Measurements from ENCODE around the gene IMPG2.

The IMPG2 gene

GRCh38 chr3:101230618-101231017 is 89.8 kb downstream of the IMPG2 start:
- DNase-seq: no peak

GRCh38 chr3:101229681-101230080 is 90.7 kb downstream of the IMPG2 start:
- no peak for DNase-seq

- no peak for DNase-seq
These were observed 91.9 kb downstream of the IMPG2 start for GRCh38 chr3:101228441-101228840.

- DNase-seq: no peak
These were observed 95.6 kb downstream of the IMPG2 start for GRCh38 chr3:101224739-101225138.

- no peak for DNase-seq
These were observed 97.4 kb downstream of the IMPG2 start for GRCh38 chr3:101223016-101223415.

- no peak for DNase-seq
These were observed 100.4 kb downstream of the IMPG2 start for GRCh38 chr3:101219842-101220560.

- no peak for DNase-seq
These were observed 102.7 kb downstream of the IMPG2 start for GRCh38 chr3:101217472-101218245.

GRCh38 chr3:101216710-101217465 is 103.5 kb downstream of the IMPG2 start:
- DNase-seq: no peak

GRCh38 chr3:101212730-101213129 is 107.6 kb downstream of the IMPG2 start:
- no peak for DNase-seq

- DNase-seq: no peak
These were observed 116.1 kb downstream of the IMPG2 start for GRCh38 chr3:101204246-101204645.

GRCh38 chr3:101203411-101203810 is 117.0 kb downstream of the IMPG2 start:
- DNase-seq: no peak

- no peak for DNase-seq
These were observed 117.7 kb downstream of the IMPG2 start for GRCh38 chr3:101202640-101203039.

GRCh38 chr3:101200461-101200860 is 119.9 kb downstream of the IMPG2 start:
- no peak for DNase-seq

GRCh38 chr3:101195951-101196713 is 124.2 kb downstream of the IMPG2 start:
- peak; percentile 32 for DNase-seq

- no peak for DNase-seq
These were observed 126.0 kb downstream of the IMPG2 start for GRCh38 chr3:101194392-101194791.

GRCh38 chr3:101193957-101194356 is 126.4 kb downstream of the IMPG2 start:
- DNase-seq: no peak

GRCh38 chr3:101189796-101190195 is 130.6 kb downstream of the IMPG2 start:
- no peak for DNase-seq

- DNase-seq: no peak
These were observed 131.2 kb downstream of the IMPG2 start for GRCh38 chr3:101189176-101189575.

GRCh38 chr3:101185341-101185740 is 135.0 kb downstream of the IMPG2 start:
- DNase-seq: no peak

GRCh38 chr3:101184111-101184510 is 136.3 kb downstream of the IMPG2 start:
- DNase-seq: no peak

GRCh38 chr3:101183151-101183550 is 137.2 kb downstream of the IMPG2 start:
- no peak for DNase-seq

GRCh38 chr3:101182734-101183133 is 137.6 kb downstream of the IMPG2 start:
- DNase-seq: no peak

GRCh38 chr3:101181801-101182200 is 138.6 kb downstream of the IMPG2 start:
- no peak for DNase-seq
